Type B pancreatic cell (in vitro differentiated cells): ENCODE results near the gene ANKRD1. TPM values are rescaled to one million over a fixed set of nuclear protein-coding genes. Genes with fewer than 3 reads are reported as not detected.

Experiments
- DNase-seq: peaks from one replicate; pipeline ENCODE4 v3.0.0; 2021; ENCODE audit warnings: mixed read lengths; ENCODE audit not compliant: unreplicated experiment; ENCODE audit errors: extremely low spot score
- H3K27ac Mint-ChIP-seq: 2 replicates; pipeline ENCODE4 v1.8.0; 2021; ENCODE audit warnings: mild to moderate bottlenecking, mixed read lengths
- H3K27me3 Mint-ChIP-seq: 2 replicates; pipeline ENCODE4 v1.8.0; 2021; ENCODE audit warnings: mixed read lengths
- H3K36me3 Mint-ChIP-seq: 2 replicates; pipeline ENCODE4 v1.8.0; 2021; ENCODE audit warnings: mixed read lengths
- H3K4me1 Mint-ChIP-seq: one replicate; pipeline ENCODE4 v1.8.0; 2021; ENCODE audit warnings: mixed read lengths; ENCODE audit not compliant: unreplicated experiment
- H3K4me3 Mint-ChIP-seq: 2 replicates; pipeline ENCODE4 v1.8.0; 2021; ENCODE audit warnings: mild to moderate bottlenecking, mixed read lengths
- H3K9me3 Mint-ChIP-seq: 2 replicates; pipeline ENCODE4 v1.8.0; 2021; ENCODE audit warnings: mixed read lengths
- CTCF ChIP-seq: fragments of 200-600 bp; sonication (generic); conservative IDR thresholded peaks from 2 replicates; pipeline ENCODE4 v1.5.0; 2021; ENCODE audit warnings: antibody characterized with exemption, mild to moderate bottlenecking
- total RNA-seq: library from RNA; stranded (reverse); gene quantifications from 2 replicates; pipeline ENCODE4 v1.2.1, GENCODE V29; 2021; ENCODE audit warnings: low replicate concordance

ANKRD1 gene
- total RNA-seq, 1 donor from 2014 or later: 3.3 TPM

- H3K27me3 Mint-ChIP-seq: peaks cover 28% of the 10 kb centered on the region
- no peaks in the 10 kb centered on the region for H3K36me3 Mint-ChIP-seq
- no peak overlapping the region for H3K4me3 Mint-ChIP-seq
- DNase-seq: no peak
- no peak overlapping the region for H3K27ac Mint-ChIP-seq
- no peak for TF ChIP-seq CTCF
- H3K4me1 Mint-ChIP-seq: no peaks in the 10 kb centered on the region
- H3K9me3 Mint-ChIP-seq: no peaks in the 10 kb centered on the region
Measured at GRCh38 chr10:90966146-90966545, 45.3 kb upstream of the ANKRD1 start.

GRCh38 chr10:90965720-90966119, 44.8 kb upstream of the ANKRD1 start:
- DNase-seq: no peak
- Mint-ChIP-seq H3K9me3 (no peaks in the 10 kb centered on the region), H3K36me3 (no peaks in the 10 kb centered on the region), H3K27ac (no peak overlapping the region), H3K4me1 (no peaks in the 10 kb centered on the region), H3K4me3 (no peak overlapping the region), H3K27me3 (peaks cover 32% of the 10 kb centered on the region)
- no peak for TF ChIP-seq CTCF

- peaks cover 29% of the 10 kb centered on the region for H3K27me3 Mint-ChIP-seq
Measured at GRCh38 chr10:90964781-90965465, 44.0 kb upstream of the ANKRD1 start.

GRCh38 chr10:90963331-90963730, 42.4 kb upstream of the ANKRD1 start:
- Mint-ChIP-seq H3K4me1 (no peaks in the 10 kb centered on the region), H3K9me3 (no peaks in the 10 kb centered on the region), H3K27ac (no peak overlapping the region), H3K36me3 (no peaks in the 10 kb centered on the region), H3K4me3 (no peak overlapping the region), H3K27me3 (peaks cover 24% of the 10 kb centered on the region)
- DNase-seq: no peak
- no peak for TF ChIP-seq CTCF

More at GRCh38 chr10:90964781-90965465, 44.0 kb upstream of the ANKRD1 start:
- H3K27ac Mint-ChIP-seq: no peak overlapping the region
- H3K4me3 Mint-ChIP-seq: no peak overlapping the region
- TF ChIP-seq CTCF: no peak
- H3K36me3 Mint-ChIP-seq: no peaks in the 10 kb centered on the region
- H3K9me3 Mint-ChIP-seq: no peaks in the 10 kb centered on the region
- no peak for DNase-seq
- H3K4me1 Mint-ChIP-seq: no peaks in the 10 kb centered on the region

- Mint-ChIP-seq H3K4me3 (no peak overlapping the region), H3K36me3 (no peaks in the 10 kb centered on the region), H3K27ac (no peak overlapping the region), H3K27me3 (peaks cover 11% of the 10 kb centered on the region), H3K9me3 (no peaks in the 10 kb centered on the region), H3K4me1 (no peaks in the 10 kb centered on the region)
- DNase-seq: no peak
- no peak for TF ChIP-seq CTCF
Measured at GRCh38 chr10:90960355-90960814, 39.5 kb upstream of the ANKRD1 start.

- TF ChIP-seq CTCF: no peak
- H3K9me3 Mint-ChIP-seq: no peaks in the 10 kb centered on the region
- H3K27ac Mint-ChIP-seq: no peak overlapping the region
- H3K4me1 Mint-ChIP-seq: no peaks in the 10 kb centered on the region
- H3K4me3 Mint-ChIP-seq: no peak overlapping the region
- DNase-seq: no peak
- H3K27me3 Mint-ChIP-seq: peaks cover 11% of the 10 kb centered on the region
- no peaks in the 10 kb centered on the region for H3K36me3 Mint-ChIP-seq
Measured at GRCh38 chr10:90959826-90960225, 38.9 kb upstream of the ANKRD1 start.
